Measurements from ENCODE around the gene HES3.
A peak's percentile ranks its signal among the peaks of the same experiment; 100 is the strongest.

Gene HES3

DNA sequence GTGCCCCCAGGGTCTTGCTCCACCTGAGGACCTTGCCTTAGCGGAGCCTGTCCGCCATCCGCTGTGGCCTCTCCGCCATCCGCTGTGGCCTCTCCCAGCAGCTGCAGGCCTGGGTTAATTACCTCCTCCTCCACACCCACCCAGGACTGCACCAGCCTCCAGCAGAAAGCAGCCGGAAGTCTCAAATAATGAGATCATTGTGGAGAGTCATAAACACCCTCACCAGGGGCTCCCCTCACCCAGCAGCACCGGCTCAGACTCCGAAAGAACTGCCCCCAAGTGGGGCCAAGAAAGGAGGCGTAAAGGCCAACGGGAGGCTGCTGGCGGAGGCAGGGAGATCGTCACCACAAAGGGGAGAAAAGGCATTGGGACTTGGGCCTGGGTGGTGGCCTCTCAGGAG, 27.6 kb downstream of the HES3 start:
- no peak overlapping the region for H3K4me3 ChIP-seq (ENCODE audit: low read depth, low read length)
- H3K4me1 ChIP-seq (ENCODE audit: control insufficient read depth, insufficient read depth, low read length), result peaks cover 8% of the 10 kb centered on the region
- H3K9ac ChIP-seq (ENCODE audit: low read depth, low read length), result no peak overlapping the region
- H3K36me3 ChIP-seq (ENCODE audit: control insufficient read depth, insufficient read depth, low read length), result peaks cover 10% of the 10 kb centered on the region
- H3K9me3 ChIP-seq (ENCODE audit: control insufficient read depth, insufficient read depth, low read length), result no peaks in the 10 kb centered on the region
- H3K27me3 ChIP-seq (ENCODE audit: control insufficient read depth, insufficient read depth, low read length), result no peaks in the 10 kb centered on the region

DNA sequence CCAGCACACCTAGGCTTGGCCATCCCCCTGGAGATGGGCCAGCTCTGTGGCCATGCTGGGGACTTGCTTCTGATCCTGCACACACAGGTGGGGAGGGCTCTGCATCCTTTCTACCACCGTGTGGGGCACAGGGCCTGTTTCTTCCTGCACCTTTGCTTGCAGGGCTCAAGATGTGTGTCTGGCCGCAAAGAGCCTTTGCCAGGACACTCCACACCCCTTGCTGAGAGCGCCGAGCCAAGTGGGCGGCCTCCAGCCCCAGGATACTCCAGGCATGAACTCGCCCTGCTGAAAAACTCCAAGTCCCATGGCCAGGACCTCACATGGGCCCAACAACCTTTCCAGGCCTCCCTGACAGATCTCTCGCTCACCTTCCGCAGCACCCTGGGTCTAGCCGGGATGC, 28.5 kb downstream of the HES3 start:
- Histone ChIP-seq H3K27me3 (ENCODE audit: control insufficient read depth, insufficient read depth, low read length) (no peaks in the 10 kb centered on the region), H3K9ac (ENCODE audit: low read depth, low read length) (no peak overlapping the region), H3K4me1 (ENCODE audit: control insufficient read depth, insufficient read depth, low read length) (peaks cover 9% of the 10 kb centered on the region), H3K36me3 (ENCODE audit: control insufficient read depth, insufficient read depth, low read length) (peaks cover 10% of the 10 kb centered on the region), H3K9me3 (ENCODE audit: control insufficient read depth, insufficient read depth, low read length) (no peaks in the 10 kb centered on the region), H3K4me3 (ENCODE audit: low read depth, low read length) (no peak overlapping the region)

DNA sequence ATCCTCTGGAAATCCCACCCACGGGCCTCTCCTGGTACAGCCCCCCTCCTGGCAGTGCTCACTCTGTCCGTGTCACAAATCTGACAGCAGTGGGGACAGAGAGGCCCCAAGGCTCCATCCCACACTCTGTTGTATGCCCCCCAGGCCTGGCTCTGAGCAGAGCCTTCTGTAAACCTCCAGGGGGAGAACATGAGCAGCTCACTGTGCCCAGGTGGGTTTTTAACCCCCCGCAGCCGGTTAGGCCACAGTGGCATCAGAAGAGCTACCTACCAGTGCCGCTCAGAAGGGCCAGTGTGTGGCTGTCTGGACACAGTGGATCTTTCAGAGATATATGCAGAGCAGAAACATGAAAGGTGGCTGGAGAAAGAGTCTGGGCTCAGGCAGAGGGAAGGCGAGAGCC, 28.9 kb downstream of the HES3 start:
- Histone ChIP-seq H3K9me3 (ENCODE audit: control insufficient read depth, insufficient read depth, low read length) (no peaks in the 10 kb centered on the region), H3K9ac (ENCODE audit: low read depth, low read length) (no peak overlapping the region), H3K27me3 (ENCODE audit: control insufficient read depth, insufficient read depth, low read length) (no peaks in the 10 kb centered on the region), H3K4me3 (ENCODE audit: low read depth, low read length) (no peak overlapping the region), H3K4me1 (ENCODE audit: control insufficient read depth, insufficient read depth, low read length) (peaks cover 9% of the 10 kb centered on the region), H3K36me3 (ENCODE audit: control insufficient read depth, insufficient read depth, low read length) (peaks cover 13% of the 10 kb centered on the region)

DNA sequence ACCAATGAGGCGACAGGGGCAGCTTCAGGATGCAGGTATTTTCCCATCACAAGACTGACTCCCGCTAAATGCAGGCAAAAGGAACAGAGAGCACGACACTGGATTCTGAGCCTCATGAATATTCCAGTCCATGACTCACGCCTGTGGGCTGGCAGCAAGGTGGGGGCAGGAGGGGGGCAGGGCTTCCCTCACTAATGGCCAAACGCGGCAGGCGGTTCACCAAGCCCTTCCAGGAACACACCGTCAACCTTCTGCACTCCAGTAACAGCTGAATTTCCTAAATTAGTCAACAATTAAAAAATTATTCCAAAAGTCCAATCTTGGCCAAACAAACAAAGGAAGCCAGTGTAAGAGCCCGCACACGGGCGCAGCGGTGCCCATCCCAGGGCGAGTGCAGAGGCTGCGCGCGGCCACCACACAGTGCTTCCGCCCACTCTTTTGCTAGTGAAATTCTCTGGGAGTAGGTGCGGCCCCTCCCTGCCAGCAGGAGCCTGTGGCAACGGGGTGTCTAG, 29.5 kb downstream of the HES3 start:
- H3K27me3 ChIP-seq (ENCODE audit: control insufficient read depth, insufficient read depth, low read length), result no peaks in the 10 kb centered on the region
- H3K36me3 ChIP-seq (ENCODE audit: control insufficient read depth, insufficient read depth, low read length), result peaks cover 14% of the 10 kb centered on the region
- no peaks in the 10 kb centered on the region for H3K9me3 ChIP-seq (ENCODE audit: control insufficient read depth, insufficient read depth, low read length)
- H3K9ac ChIP-seq (ENCODE audit: low read depth, low read length), result no peak overlapping the region
- no peak overlapping the region for H3K4me3 ChIP-seq (ENCODE audit: low read depth, low read length)
- H3K4me1 ChIP-seq (ENCODE audit: control insufficient read depth, insufficient read depth, low read length), result peaks cover 9% of the 10 kb centered on the region

DNA sequence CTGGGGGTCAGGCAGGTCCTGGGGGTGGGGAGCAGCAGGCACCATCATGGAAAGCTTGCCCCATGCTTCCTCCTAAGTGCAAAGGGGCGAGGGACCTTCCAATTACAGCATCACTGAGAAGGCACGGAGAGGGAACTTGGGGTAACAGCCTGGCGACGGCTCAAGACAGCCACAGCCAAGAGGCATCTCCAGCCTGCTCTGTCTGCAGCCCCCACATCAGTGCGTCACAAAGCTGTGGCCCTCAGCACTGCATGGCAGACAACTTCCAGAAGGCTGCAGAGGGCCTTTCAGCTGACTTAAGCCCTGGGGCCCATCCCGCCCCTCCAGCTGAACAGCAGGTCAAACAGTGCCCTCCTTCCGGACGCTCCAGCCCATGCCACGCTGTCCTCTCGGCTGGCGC, 30.1 kb downstream of the HES3 start:
- Histone ChIP-seq H3K9ac (ENCODE audit: low read depth, low read length) (no peak overlapping the region), H3K4me3 (ENCODE audit: low read depth, low read length) (no peak overlapping the region), H3K4me1 (ENCODE audit: control insufficient read depth, insufficient read depth, low read length) (peaks cover 9% of the 10 kb centered on the region), H3K36me3 (ENCODE audit: control insufficient read depth, insufficient read depth, low read length) (peaks cover 17% of the 10 kb centered on the region), H3K9me3 (ENCODE audit: control insufficient read depth, insufficient read depth, low read length) (no peaks in the 10 kb centered on the region), H3K27me3 (ENCODE audit: control insufficient read depth, insufficient read depth, low read length) (no peaks in the 10 kb centered on the region)

DNA sequence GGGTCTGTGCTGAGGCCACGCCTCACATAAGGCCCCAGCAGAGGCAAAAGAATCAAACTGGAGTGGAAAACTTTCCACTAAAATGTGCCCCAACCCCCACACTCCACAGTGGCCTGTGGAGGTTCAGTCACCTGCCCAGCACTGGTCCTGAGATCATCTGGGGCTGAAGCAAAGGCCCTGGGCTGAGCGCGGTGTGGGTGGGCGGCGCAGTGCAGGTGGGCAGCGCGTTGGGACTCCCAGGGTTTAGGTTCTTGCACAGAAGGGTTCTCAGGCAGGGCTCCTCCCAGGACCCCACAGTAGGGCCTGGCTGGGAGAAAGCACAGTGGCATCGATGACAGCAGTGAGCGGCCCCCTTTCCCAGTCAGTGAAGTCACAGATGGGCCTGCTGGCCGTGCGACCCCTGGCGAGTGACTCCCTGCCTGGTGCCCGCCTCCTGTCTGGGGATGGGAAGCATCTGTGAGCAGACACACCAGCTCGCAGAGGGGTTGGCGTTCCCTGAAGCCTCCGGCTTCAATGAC, 30.7 kb downstream of the HES3 start:
- Histone ChIP-seq H3K27me3 (ENCODE audit: control insufficient read depth, insufficient read depth, low read length) (no peaks in the 10 kb centered on the region), H3K4me3 (ENCODE audit: low read depth, low read length) (no peak overlapping the region), H3K36me3 (ENCODE audit: control insufficient read depth, insufficient read depth, low read length) (peaks cover 22% of the 10 kb centered on the region), H3K9me3 (ENCODE audit: control insufficient read depth, insufficient read depth, low read length) (no peaks in the 10 kb centered on the region), H3K9ac (ENCODE audit: low read depth, low read length) (no peak overlapping the region), H3K4me1 (ENCODE audit: control insufficient read depth, insufficient read depth, low read length) (peaks cover 9% of the 10 kb centered on the region)

DNA sequence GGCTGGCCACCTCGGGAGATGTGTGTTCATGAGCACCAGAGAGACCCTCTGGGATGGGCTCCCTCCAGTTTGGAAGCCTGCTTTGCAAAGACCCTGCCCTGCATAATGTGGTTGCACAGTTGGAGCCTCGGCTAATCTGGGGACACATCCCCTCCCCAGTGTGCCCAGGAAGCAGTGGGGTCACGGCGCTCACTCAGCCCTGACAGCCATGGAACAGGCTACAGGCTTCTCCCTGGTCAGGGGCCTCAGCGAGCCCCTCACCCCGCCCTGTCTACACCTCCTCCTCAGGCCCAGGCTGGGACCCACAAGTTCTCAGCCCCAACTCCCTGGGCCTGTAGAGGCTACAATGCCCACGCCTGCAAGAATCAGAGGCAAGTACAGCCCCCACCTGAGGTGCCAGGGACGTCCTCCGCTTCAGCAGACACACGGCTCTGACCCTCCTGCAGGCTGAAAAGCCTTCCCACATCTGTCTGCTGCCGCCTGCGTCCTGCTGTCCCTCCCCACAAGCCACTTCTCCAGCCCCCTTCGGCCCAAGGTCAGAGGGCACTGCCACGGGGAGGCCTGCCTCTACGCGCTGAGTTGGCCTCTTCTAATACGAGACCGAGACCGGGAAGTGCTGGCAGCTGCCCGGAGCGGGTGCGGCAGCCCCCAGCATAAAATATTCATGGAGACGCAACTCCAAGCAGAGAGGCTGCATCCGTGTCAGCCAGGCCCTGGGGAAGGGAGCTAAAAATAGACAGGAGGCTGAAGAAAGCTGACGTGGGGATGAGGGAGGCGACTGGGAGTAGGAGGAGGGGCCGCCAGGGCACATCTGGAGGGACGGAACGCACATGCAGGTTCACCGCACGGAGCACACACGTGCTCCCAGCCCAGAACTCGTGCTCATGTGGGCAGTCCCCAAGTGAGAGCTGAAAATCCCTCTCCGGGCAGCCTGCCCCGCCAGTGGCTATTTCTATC, 32.1 kb downstream of the HES3 start:
- Histone ChIP-seq H3K36me3 (ENCODE audit: control insufficient read depth, insufficient read depth, low read length) (peaks cover 28% of the 10 kb centered on the region), H3K4me1 (ENCODE audit: control insufficient read depth, insufficient read depth, low read length) (peaks cover 9% of the 10 kb centered on the region), H3K4me3 (ENCODE audit: low read depth, low read length) (no peak overlapping the region), H3K27me3 (ENCODE audit: control insufficient read depth, insufficient read depth, low read length) (no peaks in the 10 kb centered on the region), H3K9ac (ENCODE audit: low read depth, low read length) (peak overlapping the region; percentile 47), H3K9me3 (ENCODE audit: control insufficient read depth, insufficient read depth, low read length) (no peaks in the 10 kb centered on the region)

DNA sequence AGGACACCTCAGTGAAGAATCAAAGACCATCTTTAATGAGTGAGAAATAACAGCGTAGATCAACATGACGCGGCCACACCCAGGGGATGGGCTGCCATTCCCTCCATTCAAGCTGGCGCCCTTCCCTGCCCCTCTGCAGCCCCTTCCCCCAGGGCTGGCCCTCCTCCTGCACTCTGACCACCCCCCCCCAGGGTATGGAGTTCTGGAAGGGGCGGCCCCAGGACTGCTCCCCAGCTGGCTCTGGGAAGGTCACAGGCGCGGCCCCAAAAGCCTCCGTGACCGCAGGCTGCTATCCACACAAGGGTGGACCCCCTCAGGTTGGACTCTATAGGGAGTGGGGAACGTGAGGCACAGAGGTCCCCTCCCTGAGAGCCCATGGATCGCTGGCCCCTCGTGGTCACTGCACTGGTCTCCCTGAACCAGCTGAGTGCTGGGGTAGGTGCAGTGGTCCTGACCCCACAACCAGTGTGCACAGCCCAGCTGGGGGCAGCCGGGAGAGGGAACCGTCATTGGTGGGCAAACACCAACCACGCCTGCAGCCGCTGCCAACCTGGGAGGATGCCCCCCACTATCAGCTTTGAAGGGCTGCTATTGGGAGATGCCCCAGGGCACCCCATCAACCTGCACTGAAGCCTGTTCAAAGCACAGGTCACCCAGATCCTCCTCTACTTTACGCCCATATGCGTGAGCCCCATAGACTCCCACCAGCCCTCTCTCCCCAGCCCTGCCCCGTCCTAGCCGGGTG, 33.0 kb downstream of the HES3 start:
- no peak overlapping the region for H3K9ac ChIP-seq (ENCODE audit: low read depth, low read length)
- H3K27me3 ChIP-seq (ENCODE audit: control insufficient read depth, insufficient read depth, low read length), result no peaks in the 10 kb centered on the region
- H3K4me1 ChIP-seq (ENCODE audit: control insufficient read depth, insufficient read depth, low read length), result peaks cover 9% of the 10 kb centered on the region
- no peak overlapping the region for H3K4me3 ChIP-seq (ENCODE audit: low read depth, low read length)
- peaks cover 24% of the 10 kb centered on the region for H3K36me3 ChIP-seq (ENCODE audit: control insufficient read depth, insufficient read depth, low read length)
- H3K9me3 ChIP-seq (ENCODE audit: control insufficient read depth, insufficient read depth, low read length), result no peaks in the 10 kb centered on the region

DNA sequence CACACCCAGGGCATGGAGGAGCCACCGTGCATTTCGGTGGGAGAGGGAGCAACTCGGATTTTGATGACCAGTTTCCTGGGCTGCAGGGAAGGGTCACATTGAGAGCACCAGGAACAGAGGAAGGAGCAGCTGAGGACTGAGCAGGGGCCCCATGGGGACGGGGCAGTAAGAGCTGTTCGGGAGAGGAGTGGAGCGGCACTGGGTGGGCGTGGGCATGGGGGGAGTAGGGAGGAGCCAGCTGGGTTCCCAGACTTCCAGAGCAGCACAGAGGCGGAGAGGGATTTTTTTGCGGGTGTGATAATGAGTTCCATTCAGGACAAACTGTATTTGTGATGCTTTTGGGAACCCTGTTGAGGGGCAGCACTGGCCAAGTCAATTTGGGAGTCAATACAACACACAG, 34.3 kb downstream of the HES3 start:
- Histone ChIP-seq H3K9ac (ENCODE audit: low read depth, low read length) (no peak overlapping the region), H3K9me3 (ENCODE audit: control insufficient read depth, insufficient read depth, low read length) (no peaks in the 10 kb centered on the region), H3K4me3 (ENCODE audit: low read depth, low read length) (no peak overlapping the region), H3K27me3 (ENCODE audit: control insufficient read depth, insufficient read depth, low read length) (no peaks in the 10 kb centered on the region), H3K36me3 (ENCODE audit: control insufficient read depth, insufficient read depth, low read length) (peaks cover 24% of the 10 kb centered on the region), H3K4me1 (ENCODE audit: control insufficient read depth, insufficient read depth, low read length) (peaks cover 5% of the 10 kb centered on the region)

DNA sequence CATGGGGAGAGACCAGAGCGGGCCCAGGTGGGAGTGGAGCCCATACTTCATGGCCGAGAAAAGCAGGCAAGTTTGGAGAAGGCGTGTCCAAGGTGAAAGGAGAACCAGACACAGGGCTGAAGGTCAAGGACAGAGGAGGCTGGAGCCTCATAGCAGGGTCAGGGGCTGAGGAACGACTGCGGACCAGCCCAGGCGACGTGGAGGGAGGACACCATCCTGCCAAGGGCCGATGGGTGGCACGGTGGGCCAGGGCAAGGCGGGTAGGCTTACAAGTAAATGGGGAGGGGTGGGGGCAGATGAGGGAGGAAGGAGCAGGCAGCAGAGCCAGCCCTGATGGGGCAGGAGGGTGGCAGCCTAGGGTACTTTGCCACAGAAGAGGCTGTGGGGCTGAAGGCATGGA, 35.1 kb downstream of the HES3 start:
- H3K4me1 ChIP-seq (ENCODE audit: control insufficient read depth, insufficient read depth, low read length), result peaks cover 5% of the 10 kb centered on the region
- H3K27me3 ChIP-seq (ENCODE audit: control insufficient read depth, insufficient read depth, low read length), result no peaks in the 10 kb centered on the region
- no peak overlapping the region for H3K4me3 ChIP-seq (ENCODE audit: low read depth, low read length)
- H3K9me3 ChIP-seq (ENCODE audit: control insufficient read depth, insufficient read depth, low read length), result no peaks in the 10 kb centered on the region
- H3K9ac ChIP-seq (ENCODE audit: low read depth, low read length), result no peak overlapping the region
- peaks cover 24% of the 10 kb centered on the region for H3K36me3 ChIP-seq (ENCODE audit: control insufficient read depth, insufficient read depth, low read length)

DNA sequence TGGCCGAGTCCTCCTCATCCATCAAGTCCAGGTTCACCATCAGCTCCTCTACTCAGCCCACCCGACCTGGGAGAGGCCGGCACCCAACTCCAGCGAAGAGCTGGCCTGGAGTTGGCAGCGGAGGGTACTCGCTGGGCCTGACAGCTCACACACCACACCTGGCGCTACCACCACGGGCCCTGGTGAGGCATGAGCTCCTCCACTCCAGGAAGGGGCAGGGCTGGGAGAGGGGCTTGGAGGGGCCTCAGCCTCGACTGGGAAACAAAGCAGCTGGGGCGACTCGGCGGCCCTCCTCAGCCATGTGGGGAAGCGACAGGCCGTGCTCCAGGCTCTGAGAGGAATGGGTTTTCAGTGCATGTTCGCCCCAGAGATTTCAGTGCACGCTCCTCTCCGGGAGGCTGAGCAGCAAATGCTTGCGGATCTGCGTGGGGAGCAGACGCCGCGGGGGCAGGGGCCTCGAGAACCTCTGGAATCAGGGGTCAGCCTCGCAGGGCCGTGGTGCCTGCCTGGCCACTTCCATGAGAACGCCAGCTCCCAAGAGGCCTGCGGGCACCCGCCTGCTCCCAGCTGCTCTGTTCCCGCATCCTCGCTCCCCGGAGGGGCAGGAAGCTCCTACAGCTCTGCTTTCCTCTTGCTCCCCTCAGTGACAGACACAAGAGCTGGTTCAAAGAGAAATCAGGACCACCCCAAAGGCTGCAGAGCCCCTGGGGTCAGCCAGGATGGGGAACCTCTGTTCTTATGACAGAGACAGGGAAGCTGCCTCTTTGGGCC, 35.8 kb downstream of the HES3 start:
- no peaks in the 10 kb centered on the region for H3K27me3 ChIP-seq (ENCODE audit: control insufficient read depth, insufficient read depth, low read length)
- peaks cover 5% of the 10 kb centered on the region for H3K4me1 ChIP-seq (ENCODE audit: control insufficient read depth, insufficient read depth, low read length)
- H3K9me3 ChIP-seq (ENCODE audit: control insufficient read depth, insufficient read depth, low read length), result no peaks in the 10 kb centered on the region
- H3K4me3 ChIP-seq (ENCODE audit: low read depth, low read length), result no peak overlapping the region
- H3K36me3 ChIP-seq (ENCODE audit: control insufficient read depth, insufficient read depth, low read length), result peaks cover 18% of the 10 kb centered on the region
- no peak overlapping the region for H3K9ac ChIP-seq (ENCODE audit: low read depth, low read length)
